ENCODE data around the gene NUDT16L1.
A peak's percentile ranks its signal among the peaks of the same experiment; 100 is the strongest.

NUDT16L1 gene

DNA sequence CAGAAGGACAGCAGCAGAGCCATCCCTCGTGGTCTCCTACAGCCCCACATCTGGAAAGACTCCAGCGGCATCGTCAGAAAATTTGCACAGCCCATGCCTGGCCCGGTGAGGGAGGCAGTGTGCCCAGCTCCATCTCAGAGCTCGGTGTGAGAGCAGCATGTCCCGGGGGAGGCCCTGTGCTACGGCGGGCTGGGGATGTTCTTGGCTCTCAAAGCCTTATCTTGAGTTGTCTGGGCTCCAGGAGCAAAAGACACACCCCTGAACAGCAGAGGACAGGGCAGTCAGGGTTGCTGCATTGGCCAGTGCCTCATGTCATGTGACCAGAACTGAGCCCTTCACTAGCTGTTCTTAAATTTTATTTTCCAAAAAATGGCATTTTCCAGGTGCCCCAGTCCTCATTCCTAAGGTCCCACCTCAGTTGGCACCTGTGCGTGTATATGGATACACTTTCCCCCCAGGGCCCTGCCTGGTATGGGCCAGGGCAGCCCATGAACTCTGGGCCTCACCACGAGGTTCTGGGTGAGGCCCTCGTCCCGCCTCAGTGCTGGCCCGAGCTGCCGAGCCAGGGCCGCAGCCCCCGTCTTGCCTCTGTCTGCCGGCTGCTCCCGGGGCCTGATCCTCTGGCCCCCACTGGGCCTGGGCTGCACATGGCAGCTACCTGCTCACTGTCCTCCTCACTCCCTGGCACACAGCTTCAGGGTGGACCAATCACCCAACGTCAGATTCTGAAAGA is 3.0 kb downstream of the NUDT16L1 start:
- DNase-seq: no peak

DNA sequence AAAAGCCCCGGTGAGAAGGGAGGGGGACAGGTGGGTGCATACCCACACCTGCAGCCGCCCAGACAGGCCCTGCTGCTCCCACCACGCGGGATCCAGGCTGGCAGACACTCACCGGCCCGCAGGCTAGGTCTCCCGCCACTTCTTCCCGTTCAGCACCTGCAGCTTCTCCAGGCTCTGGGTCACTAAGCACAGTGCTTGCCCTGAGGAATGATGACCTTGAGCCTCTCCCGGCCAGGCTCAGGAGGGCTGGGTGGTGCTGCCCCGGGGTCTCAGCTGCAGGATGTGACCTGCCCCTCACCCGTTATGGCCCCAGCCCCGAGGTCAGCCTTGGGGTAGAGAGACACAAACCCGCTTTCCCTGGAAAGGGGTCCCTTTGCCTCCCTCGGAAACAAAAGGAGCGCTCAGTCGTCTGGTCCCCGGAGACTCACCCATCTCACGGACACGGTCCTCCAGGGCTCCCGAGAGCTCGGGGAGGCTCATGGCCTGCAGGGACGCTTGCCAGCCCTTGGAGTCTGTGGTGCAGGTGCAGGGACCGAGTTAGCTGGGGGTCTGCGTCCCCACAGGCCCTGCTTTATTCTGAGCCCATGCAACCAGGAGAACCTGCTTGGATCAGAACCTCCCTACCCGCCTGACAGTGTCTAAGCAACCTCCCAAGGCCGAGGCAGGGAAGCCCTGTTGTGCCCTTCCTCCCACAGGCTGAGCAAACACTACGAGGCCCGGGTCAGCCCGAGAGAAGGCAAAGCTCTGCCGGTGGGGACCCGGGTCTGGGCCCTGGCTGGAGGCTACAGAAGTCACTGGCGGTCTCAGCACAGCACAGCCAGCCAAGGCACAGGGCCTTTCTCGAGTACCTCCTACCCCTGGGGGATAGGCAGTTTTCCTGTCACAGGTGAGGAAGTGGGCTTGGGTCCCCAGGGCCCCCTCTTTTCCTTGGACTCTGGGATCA is 3.8 kb downstream of the NUDT16L1 start:
- DNase-seq: no peak

DNA sequence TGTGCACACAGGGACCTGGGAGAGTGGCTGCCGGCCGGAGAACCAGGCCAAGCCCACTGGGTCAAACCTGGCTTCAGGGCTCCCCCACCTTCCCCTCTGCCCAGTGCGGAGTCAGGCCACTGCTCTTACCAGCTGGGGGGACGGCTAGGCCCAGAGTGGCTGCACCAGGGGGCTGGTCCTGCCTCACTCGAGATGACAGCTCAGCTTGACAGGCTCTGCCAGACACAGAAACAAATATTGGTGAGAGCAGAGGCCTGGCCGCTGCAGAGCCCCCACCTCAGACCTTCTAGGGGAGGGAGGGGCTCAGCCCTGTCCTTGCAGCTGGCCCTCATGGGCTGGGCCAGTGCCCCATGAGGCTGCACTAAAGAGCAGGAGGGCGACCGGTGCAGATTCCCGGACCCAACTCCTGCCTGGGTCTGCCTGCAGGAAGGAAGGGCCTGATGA is 4.5 kb downstream of the NUDT16L1 start:
- DNase-seq: no peak

DNA sequence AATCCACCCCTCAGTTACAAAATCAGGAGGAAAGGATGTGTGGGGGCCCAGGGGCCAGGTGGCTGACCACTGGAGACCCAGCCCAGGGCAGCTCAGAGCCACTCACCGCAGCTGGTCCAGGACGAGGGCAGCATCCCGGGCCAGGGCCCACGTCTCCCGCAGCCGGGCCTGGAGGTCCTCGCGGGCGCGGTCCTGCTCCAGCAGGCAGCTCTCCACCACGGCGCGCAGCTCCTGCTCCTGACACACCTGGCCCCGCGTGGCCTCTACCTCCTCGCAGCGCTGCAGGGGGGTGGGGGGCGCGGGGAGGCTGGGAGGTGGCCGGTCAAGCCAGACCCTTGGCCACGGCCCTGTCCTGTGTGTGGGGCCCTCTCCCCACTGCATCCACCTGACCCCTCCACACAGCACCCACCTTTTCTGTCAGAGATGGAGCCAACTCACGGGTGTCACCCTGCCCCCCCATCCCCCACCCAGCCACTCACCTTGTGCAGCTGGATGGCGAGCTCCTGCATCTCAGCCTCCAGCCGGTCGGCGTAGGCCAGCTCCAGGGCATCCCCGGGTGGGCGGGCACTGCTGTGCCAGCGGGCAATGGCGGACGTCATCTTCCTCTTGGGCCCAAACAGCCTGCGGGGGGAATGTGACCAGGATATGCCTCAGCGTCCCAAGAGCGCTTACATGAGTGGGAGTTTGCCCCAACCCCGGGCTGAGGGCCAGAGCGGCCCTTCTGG is 5.1 kb downstream of the NUDT16L1 start:
- no peak for DNase-seq

DNA sequence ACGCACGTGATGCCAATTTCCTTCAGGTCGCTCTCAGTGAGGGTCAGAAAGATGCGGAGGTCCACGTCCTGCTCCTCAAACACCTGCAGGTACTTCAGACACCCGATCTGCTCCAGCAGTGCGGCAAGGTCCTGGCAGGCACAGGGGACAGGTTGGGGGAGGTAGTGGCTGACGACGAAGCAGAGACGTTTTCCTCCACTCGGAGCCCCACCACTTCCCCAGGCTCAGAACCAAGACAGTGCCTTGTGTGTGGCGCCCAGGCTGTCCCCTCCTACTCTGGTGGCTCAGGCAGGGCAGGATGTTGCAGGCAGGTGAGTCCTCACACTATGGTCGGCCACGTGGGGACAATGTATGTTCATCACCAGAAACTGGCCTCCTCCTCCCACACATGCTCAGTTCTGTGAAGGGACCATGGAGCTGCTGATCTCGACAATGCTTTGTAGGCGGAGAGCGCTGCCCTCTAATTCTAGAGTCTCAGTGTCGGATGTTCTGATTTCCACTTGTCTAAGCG is 5.7 kb downstream of the NUDT16L1 start:
- DNase-seq: no peak

DNA sequence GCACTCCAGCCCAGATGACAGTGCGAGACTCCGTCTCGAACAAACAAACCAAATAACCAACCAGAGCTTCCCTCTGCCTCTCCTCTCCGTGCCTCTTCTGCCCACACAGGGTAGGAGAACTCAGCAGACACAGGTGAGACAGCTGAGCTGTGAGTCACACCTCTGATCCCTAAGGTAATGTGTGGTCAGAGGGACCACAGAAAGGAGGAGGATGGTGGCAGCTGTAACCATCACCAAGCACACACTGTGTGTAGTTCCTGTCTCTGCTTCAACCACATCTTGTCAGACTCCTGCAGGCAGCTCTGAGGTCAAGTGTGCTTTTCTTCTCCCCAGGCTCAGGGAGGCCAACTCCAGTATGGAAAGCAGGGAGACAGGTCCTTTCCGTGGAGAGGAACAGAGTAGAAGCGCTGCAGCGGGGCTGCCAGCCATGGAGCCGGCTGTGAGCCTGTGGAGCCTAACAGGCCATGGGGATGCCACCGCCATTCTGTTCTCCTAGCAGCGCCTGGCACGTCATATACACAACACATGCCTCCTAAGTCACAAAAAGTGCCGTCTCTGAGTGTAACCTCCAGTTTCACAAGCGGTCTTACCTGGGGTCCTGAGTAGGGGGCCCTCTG is 7.1 kb downstream of the NUDT16L1 start:
- DNase-seq: peak; percentile 26

DNA sequence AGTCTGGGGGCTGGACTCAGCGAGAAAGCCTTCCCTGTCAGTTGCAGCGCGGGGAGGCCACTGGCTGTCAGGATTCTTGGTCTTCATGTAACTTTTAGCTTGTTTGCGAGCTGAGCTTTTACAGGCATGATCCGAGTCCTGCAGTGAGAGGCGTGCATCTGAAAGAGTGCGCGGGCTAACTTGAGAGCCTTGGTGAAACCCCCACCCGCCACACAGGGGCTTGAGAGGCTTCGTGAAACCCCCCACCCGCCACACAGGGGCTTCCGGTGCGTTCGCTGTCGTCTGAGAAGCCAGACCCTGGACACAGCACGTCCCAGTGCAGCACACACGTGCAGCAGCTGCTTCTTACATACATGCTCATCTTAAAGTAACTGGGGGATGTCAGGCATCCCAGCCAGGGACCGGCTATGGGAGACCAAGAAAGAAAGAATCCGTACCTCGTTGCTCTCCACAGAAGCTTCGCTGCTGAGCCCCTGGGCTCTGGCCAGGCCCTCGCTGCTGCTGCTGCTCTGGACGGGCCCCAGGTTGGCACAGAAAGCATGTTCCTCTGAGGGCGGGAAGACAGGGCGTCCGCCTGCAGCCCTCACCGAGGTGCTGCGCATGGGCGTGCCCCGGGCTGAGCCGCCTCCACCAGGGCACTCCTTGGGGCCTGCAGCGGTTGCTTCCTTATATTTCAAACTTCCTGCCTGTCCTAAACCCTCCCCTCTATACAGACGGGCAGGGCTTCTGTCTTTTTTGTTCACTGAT is 7.8 kb downstream of the NUDT16L1 start:
- no peak for DNase-seq

DNA sequence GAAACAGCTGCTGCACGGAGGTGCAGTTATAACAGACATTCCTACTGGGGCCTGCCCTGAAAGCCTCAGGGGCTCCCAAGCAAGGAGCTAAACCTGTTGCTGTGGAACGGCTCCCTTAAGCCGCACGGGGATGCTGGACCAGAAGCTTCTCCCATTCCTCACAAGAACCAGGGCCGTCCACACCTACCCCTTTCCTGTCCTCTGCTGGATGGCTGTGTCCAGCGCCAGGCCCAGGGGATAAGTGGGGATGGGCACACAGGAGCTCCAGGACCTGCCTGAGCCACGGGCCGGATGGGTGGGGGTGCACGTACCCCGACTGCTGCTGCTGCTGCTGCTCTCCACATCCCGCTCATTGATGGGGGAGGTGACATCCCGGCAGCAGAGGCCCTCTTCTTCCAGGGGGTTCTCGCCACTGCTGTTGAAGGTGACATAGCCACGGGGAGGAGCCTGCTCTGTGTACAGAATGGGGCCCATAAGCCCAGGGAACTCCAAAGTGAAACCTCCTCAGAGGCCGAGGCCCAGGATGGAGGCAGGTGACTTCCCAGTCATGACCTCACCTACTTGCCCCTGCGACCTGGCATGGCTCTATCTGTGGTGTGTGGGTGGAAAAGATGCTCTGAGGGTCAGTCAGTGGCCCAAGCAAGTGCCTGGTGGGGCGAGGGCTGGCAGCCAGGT is 8.6 kb downstream of the NUDT16L1 start:
- DNase-seq: no peak

DNA sequence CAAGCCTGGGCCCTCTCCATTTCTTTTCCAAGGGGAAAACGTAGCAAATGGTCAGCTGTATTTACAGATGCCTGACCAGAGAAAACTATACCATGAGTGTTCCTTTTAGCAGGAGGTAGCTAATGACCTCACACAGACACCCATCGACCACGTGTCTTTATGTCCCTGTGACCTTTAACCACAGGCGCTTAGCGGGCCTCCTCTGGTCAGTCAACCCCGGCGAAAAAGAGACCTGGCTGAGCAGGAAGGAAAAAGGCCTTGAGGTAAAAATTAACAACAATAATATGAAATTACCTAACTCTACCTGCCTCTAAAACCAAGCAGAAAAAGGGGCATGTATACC is 9.1 kb downstream of the NUDT16L1 start:
- DNase-seq: no peak

DNA sequence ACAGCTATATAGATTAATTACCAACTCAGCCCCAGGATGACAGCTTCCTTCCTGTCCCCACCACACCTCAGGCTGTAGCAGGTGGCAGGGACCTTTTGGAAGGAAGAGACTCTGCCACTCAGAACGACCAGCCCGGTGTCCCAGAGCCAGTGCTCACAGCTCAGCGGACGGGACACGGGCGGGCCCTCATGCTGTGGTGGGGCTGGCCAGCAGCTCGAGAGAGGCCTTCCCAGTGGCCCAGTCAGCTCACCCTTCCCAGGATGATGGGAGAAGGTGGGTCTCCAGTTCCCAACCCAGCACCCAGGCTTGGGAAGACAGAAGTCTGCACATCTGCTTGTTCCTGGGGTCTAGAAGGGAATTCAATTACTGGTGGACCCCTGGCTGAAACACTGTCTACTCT is 10.5 kb downstream of the NUDT16L1 start:
- DNase-seq: no peak

DNA sequence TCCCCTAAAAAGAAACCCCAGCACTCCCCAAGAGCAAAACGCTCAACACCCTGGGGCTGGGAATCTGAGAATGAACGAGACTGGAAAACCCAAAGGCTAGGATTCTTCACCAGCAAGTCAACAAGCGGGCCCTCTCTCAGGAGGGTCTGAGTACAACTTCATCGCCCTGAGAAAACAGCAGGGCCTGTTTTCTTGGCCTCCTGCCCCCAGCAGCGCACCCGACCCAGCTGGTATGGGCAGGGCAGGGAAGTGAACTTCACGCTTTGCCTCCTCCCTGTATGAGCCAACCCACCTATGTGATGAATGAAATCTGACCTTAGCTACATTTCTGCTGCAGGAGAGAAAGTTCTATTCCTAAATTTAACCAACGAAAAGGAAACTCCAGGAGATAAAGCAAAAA is 11.1 kb downstream of the NUDT16L1 start:
- no peak for DNase-seq

DNA sequence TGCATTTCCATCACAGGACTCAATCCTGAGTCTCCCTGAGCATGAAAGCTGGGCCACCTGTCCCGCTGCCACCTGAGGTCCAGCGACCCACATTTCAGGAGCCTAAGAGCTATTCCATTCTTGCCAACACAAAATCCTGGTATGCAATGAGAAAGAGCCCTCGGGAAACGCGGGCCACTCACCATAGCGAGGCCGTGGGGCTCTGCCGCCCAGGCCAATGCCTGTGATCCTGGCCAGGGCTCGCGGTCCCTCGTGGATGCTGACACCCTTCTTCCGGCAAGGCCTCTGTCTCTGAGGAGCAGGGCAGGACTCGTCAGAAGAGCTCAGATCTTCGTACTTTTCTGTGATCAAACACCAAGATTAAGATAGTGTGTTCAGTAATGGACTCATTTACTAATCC is 11.6 kb downstream of the NUDT16L1 start:
- no peak for DNase-seq

DNA sequence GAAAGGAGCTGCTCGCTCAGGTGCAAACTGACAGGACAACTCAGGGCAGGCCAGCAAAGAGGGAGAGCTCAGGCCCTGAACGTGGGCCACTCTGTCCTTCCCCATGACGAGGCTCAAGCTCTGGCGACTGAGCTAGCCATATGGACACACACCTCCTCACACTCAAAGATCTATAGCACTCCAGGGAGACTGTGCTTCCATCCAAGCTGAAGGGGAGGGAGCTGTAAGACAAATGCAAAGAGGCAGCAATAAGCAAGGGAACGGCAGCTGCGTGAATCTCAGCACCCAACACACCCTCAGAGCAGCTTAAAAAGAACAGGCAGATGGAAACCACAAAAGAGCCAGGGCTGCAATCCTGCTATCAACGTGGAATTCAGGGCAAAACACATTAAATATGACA is 13.5 kb downstream of the NUDT16L1 start:
- DNase-seq: no peak

DNA sequence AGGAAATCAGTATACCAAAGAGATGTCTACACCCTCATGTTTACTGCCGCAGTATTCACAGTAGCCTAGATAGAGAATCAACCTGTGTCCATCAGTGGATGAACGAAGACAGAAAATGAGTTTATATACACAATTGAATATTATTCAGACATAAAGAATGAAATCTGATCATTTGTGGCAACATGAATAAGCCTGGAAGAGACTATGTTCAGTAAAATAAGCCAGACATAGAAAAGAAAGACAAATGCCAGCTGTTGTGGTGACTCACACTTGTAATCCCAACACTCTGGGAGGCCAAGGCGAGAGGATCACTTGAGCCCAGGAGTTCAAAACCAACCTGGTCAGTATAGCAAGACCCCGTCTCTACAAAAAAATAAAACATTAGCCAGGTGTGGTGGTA is 16.1 kb downstream of the NUDT16L1 start:
- no peak for DNase-seq

DNA sequence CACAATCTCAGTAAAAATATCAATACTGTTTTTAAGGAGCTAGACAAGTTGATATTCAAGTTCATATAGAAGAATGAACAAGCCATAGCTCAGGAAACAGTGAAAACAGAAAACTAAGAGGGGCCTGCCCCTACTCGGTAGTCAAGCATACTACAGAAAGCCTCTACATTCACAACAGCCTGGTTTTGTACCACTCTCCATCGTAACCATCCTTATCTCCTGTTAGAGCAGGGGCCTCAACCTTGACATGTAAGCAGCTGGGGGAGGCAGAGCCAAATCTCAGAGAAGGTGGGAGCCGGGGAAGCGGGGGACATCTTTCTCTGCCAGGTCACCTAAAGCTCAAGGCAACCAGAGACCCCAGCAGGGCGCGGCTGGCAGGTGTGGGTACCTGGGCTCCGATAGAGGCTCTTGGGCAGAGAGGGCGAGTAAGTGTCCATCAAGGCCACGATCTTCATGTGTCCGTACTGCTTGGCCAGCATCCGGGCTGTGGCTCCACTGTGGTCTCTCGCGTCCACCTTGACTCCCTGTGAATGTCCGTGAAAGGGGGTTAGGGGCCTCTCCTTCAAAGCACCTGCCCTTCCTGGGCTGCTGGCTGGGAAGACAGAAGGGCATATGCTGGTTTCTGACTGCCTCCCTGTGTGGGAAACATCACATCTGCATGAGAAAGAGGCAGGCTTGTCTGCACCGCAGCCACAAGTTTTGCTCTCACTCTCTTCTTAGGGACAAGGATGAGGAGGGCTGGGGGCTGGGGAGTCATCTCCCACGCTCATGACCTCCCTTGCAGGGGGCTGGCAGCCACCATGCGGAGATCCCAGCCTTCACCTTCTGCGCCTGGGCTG is 20.5 kb downstream of the NUDT16L1 start:
- DNase-seq: no peak

DNA sequence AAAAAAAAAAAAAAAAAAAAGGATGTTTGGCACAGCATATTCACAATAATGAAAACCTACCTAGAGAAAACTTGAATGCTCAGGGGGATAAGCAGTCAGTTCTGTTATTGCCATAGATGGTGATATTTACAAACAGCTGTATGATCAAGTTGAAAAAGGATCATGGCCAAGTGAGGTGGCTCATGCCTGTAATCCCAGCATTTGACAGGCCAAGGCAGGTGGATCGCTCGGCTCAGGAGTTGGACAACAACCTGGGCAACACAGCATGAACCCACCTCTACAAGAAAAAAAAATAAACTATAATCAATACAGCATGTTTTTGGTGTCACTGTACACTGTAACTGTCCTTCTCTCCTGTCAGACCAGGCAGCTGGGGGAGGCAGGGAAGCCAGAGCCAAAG is 21.6 kb downstream of the NUDT16L1 start:
- no peak for DNase-seq

DNA sequence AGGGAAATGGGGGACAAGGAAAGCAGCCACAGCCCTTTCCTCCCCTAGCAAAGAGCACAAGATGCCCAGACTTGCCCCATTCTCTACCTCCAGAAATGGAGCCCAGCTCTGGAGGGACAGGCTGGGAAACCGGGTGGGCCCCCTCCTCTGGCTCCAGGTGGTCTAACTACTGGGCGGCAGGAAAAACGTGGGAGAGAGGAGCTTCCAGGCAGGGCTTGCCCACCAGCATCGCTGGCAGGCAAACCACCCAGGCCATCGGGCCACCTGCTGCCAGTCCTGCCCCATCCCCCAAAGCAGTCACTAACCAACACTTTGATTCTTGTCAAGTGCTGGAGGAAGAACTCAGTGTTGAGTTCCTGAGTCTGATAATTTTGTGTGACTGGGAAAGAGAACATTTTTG is 25.1 kb downstream of the NUDT16L1 start:
- no peak for DNase-seq

DNA sequence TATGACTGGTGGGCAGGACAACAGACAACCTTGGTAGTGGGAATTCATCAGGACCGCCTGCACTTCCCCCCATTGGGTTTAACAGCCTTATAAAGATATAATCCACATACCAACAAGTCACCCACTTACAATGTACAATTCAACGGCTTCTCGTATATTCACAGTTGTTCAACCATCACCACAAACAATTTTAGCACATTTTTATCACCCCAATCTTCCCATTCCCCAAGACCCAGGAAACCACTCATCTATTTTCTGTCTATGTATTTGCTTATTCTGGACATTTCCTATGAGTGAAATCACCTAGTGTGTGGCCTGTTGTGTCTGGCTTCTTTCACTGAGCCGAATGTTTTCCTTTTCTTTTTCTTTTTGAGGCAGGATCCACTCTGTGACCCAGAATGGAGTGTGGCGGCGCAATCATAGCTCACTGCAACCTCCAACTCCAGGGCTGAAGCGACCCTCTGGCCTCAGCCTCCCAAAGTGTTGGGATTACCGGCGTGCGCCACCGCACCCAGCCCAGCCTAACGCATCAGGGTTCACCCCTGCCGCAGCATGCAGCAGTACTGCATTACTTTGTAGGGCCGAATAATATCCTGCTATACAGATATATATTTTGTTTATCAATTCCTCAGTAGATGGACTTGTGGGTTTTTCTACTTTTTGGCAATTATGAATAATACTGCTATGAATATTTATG is 29.9 kb downstream of the NUDT16L1 start:
- DNase-seq: no peak

DNA sequence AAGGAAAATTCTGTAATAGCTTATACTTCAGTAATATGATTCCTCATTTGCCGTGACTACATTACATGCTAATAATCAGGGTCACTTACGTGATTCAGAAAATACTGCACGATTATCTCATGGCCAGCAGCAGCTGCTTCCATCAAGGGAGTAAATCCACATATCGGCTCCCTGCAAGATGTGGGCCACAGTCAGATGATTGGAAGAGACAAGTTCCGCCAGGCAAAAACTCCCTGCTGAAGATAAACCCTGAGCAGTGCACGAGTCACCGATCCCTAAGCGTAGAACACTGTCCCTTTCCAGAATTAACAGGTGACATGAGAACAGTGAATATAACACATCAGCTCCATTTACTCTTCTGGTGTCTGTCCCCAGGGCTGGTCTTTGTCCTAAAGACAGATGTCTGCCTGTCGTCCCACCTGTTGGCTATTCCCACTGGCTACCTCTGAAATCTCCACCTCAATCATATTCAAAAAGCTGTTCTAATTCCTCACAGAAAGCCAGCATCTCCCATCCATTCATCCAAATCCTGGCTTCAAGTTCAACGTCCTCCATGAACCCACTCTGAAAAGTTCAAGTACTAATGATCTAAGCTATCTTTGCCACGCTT is 31.4 kb downstream of the NUDT16L1 start:
- no peak for DNase-seq

DNA sequence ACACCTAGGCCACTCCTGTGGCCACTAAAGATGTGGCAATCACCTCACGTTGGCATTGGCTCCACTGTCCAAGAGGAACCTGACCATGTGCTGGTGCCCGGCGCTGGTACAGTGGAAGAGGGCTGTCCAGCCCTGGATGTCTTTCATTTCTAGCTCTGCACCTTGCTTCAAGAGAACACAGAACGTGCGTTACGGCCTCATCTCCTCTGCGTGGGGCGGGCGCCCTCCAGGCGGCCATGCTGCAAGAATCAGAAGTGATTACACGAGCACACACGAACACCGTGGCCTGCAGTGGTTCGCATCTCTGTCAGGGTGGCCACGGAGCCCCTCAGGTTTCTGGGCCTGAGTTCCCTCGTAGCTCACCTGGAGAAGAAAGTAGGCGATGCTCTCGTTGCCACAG is 33.3 kb downstream of the NUDT16L1 start:
- no peak for DNase-seq
